KOPT-K1 (cell line): ENCODE data around the gene MPHOSPH6.
A peak's percentile ranks its signal among the peaks of the same experiment; 100 is the strongest.
"Not testable (repeated sequence)": the region's sequence is repeated elsewhere in the genome, so short reads cannot be mapped to it uniquely, and the experiment has no call there.

Experiments used
- H3K27ac ChIP-seq: fragments of 200-600 bp; sonication (generic); 2 replicates; pipeline ENCODE4 v1.5.1; 2016; ENCODE audit warnings: antibody characterized with exemption, mild to moderate bottlenecking, low read depth, low read length; ENCODE audit not compliant: poor library complexity, severe bottlenecking
- H3K36me3 ChIP-seq: fragments of 200-600 bp; sonication (generic); 2 replicates; pipeline ENCODE4 v1.5.1; 2017; ENCODE audit warnings: antibody characterized with exemption, mild to moderate bottlenecking, low read length, moderate library complexity; ENCODE audit not compliant: insufficient read depth
- H3K9me3 ChIP-seq: fragments of 200-600 bp; sonication (generic); 2 replicates; pipeline ENCODE4 v1.5.1; 2017; ENCODE audit warnings: antibody characterized with exemption, low read length, mild to moderate bottlenecking; ENCODE audit not compliant: insufficient read depth, poor library complexity, severe bottlenecking

MPHOSPH6 gene

GRCh38 chr16:82149536-82149935 lies 20.5 kb downstream of the MPHOSPH6 start:
- Histone ChIP-seq H3K36me3 (peaks cover 71% of the 10 kb centered on the region), H3K27ac (no peak overlapping the region), H3K9me3 (peaks cover 7% of the 10 kb centered on the region)

- Histone ChIP-seq H3K27ac (no peak overlapping the region), H3K36me3 (peaks cover 51% of the 10 kb centered on the region), H3K9me3 (no peaks in the 10 kb centered on the region)
These were observed 22.5 kb downstream of the MPHOSPH6 start for GRCh38 chr16:82147546-82147945.

- Histone ChIP-seq H3K27ac (no peak overlapping the region), H3K36me3 (peaks cover 46% of the 10 kb centered on the region), H3K9me3 (no peaks in the 10 kb centered on the region)
These were observed 23.1 kb downstream of the MPHOSPH6 start for GRCh38 chr16:82146957-82147356.

GRCh38 chr16:82146556-82146955 lies 23.5 kb downstream of the MPHOSPH6 start:
- Histone ChIP-seq H3K27ac (no peak overlapping the region), H3K9me3 (no peaks in the 10 kb centered on the region), H3K36me3 (peaks cover 46% of the 10 kb centered on the region)

GRCh38 chr16:82139286-82139571 lies 30.8 kb downstream of the MPHOSPH6 start:
- peaks cover 17% of the 10 kb centered on the region; the same call in 1 of the 2 replicates for H3K36me3 ChIP-seq
- not testable (repeated sequence) for H3K9me3 ChIP-seq, H3K27ac ChIP-seq

GRCh38 chr16:82138478-82139285 lies 31.3 kb downstream of the MPHOSPH6 start:
- peaks cover 17% of the 10 kb centered on the region; the same call in 1 of the 2 replicates for H3K36me3 ChIP-seq
- no peak overlapping the region for H3K27ac ChIP-seq
- H3K9me3 ChIP-seq = no peaks in the 10 kb centered on the region

GRCh38 chr16:82137822-82138167 lies 32.2 kb downstream of the MPHOSPH6 start:
- no peaks in the 10 kb centered on the region for H3K9me3 ChIP-seq
- H3K27ac ChIP-seq = no peak overlapping the region
- H3K36me3 ChIP-seq = peaks cover 17% of the 10 kb centered on the region; the same call in 1 of the 2 replicates

- Histone ChIP-seq H3K36me3 (peaks cover 17% of the 10 kb centered on the region; the same call in 1 of the 2 replicates), H3K9me3 (no peaks in the 10 kb centered on the region), H3K27ac (no peak overlapping the region)
These were observed 32.8 kb downstream of the MPHOSPH6 start for GRCh38 chr16:82136956-82137821.

GRCh38 chr16:82135844-82136243 lies 34.2 kb downstream of the MPHOSPH6 start:
- Histone ChIP-seq H3K9me3 (no peaks in the 10 kb centered on the region), H3K36me3 (peaks cover 17% of the 10 kb centered on the region; the same call in 1 of the 2 replicates)

GRCh38 chr16:82134846-82135245 lies 35.2 kb downstream of the MPHOSPH6 start:
- Histone ChIP-seq H3K36me3 (peaks cover 17% of the 10 kb centered on the region; the same call in 1 of the 2 replicates), H3K9me3 (no peaks in the 10 kb centered on the region), H3K27ac (peak overlapping the region; percentile 60)

More at GRCh38 chr16:82135844-82136243, 34.2 kb downstream of the MPHOSPH6 start:
- H3K27ac ChIP-seq = no peak overlapping the region

GRCh38 chr16:82133798-82134197 lies 36.2 kb downstream of the MPHOSPH6 start:
- peak overlapping the region; percentile 60 for H3K27ac ChIP-seq
- no peaks in the 10 kb centered on the region for H3K9me3 ChIP-seq
- H3K36me3 ChIP-seq = peaks cover 16% of the 10 kb centered on the region; the same call in 1 of the 2 replicates

GRCh38 chr16:82129881-82130280 lies 40.1 kb downstream of the MPHOSPH6 start:
- H3K27ac ChIP-seq = no peak overlapping the region

GRCh38 chr16:82124651-82125050 lies 45.4 kb downstream of the MPHOSPH6 start:
- H3K27ac ChIP-seq = no peak overlapping the region
- no peaks in the 10 kb centered on the region for H3K9me3 ChIP-seq
- no peaks in the 10 kb centered on the region for H3K36me3 ChIP-seq

More at GRCh38 chr16:82129881-82130280, 40.1 kb downstream of the MPHOSPH6 start:
- no peaks in the 10 kb centered on the region for H3K9me3 ChIP-seq
- no peaks in the 10 kb centered on the region for H3K36me3 ChIP-seq

- Histone ChIP-seq H3K27ac (no peak overlapping the region), H3K9me3 (no peaks in the 10 kb centered on the region)
These were observed 50.6 kb downstream of the MPHOSPH6 start for GRCh38 chr16:82119405-82119804.

GRCh38 chr16:82118749-82119148 lies 51.3 kb downstream of the MPHOSPH6 start:
- no peaks in the 10 kb centered on the region for H3K36me3 ChIP-seq
- no peaks in the 10 kb centered on the region for H3K9me3 ChIP-seq
- H3K27ac ChIP-seq = no peak overlapping the region

More at GRCh38 chr16:82119405-82119804, 50.6 kb downstream of the MPHOSPH6 start:
- H3K36me3 ChIP-seq = no peaks in the 10 kb centered on the region
